DMS153 treated with DMSO at 0.1 percent for 48 hours (cell line): Measurements from ENCODE around the gene MAEL.

ENCODE experiments used
- DNase-seq: peaks from one replicate; lab custom pipeline; 2025; ENCODE audit not compliant: unreplicated experiment; lab: John Stamatoyannopoulos, UW

The MAEL gene

GRCh38 chr1:167054946-167055630 lies 66.0 kb downstream of the MAEL start:
- DNase-seq, result no peak

- no peak for DNase-seq
Measured at GRCh38 chr1:167056529-167057231, 67.6 kb downstream of the MAEL start.

- peak; percentile 93 for DNase-seq
Measured at GRCh38 chr1:167057241-167057688, 68.2 kb downstream of the MAEL start.

GRCh38 chr1:167059045-167059808 lies 70.1 kb downstream of the MAEL start:
- peak; percentile 48 for DNase-seq

- DNase-seq, result no peak
Measured at GRCh38 chr1:167059809-167060107, 70.7 kb downstream of the MAEL start.

GRCh38 chr1:167060141-167061072 lies 71.3 kb downstream of the MAEL start:
- no peak for DNase-seq

- no peak for DNase-seq
Measured at GRCh38 chr1:167061073-167061464, 72.0 kb downstream of the MAEL start.

GRCh38 chr1:167064621-167065020 lies 75.5 kb downstream of the MAEL start:
- no peak for DNase-seq

GRCh38 chr1:167065471-167065870 lies 76.4 kb downstream of the MAEL start:
- peak; percentile 52 for DNase-seq

- DNase-seq, result peak; percentile 92
Measured at GRCh38 chr1:167066333-167067122, 77.4 kb downstream of the MAEL start.

GRCh38 chr1:167067904-167068303 lies 78.8 kb downstream of the MAEL start:
- DNase-seq, result no peak

GRCh38 chr1:167068761-167069160 lies 79.7 kb downstream of the MAEL start:
- DNase-seq, result no peak

- DNase-seq, result no peak
Measured at GRCh38 chr1:167071286-167071685, 82.2 kb downstream of the MAEL start.
